ENCODE measurements around the gene TTYH3.
A peak's percentile ranks its signal among the peaks of the same experiment; 100 is the strongest.
"Not testable (repeated sequence)": the region's sequence is repeated elsewhere in the genome, so short reads cannot be mapped to it uniquely, and the experiment has no call there.

Gene TTYH3

DNA sequence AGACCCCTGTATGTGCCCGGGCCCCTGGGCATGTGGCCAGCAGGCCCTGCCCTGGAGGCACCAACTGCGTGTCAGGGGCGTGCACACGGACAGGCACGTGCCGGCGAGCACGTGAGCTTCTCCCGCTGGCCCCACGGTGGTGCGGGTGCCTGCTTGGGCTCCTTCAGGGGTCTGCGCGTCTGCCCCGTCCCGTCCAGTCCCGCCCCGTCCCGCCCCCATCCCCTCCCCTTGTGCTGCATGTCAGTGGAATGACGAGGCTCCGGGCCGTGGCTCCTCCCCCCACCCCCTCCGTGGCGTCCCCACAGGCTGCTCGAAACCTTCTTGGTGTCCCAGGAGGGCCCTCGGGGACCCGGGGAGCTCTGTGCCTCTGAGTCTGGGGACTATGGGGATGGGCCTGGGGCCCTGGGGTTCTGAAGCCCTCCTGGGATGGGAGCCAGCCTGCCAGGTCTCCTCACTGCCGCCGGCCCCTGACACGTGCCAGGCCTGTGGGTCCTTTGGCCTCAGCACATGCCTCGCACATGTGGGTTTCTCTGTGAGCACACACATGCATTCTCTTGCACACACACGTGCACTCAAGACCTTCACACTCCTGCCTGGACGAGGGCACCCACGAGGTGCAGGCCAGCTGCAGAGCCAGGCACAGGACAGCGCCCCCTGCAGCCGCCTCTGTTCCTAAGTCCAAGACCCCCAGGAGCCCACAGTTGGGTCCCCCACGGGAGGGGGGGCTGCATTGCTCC is 28.7 kb downstream of the TTYH3 start:
- FAIRE-seq: no peak
- no peak for DNase-seq (ENCODE audit: extremely low spot score, insufficient read length, low read depth)

GRCh38 chr7:2661096-2661449 is 29.3 kb downstream of the TTYH3 start:
- FAIRE-seq: no peak
- no peak for DNase-seq (ENCODE audit: extremely low spot score, insufficient read length, low read depth)

- no peak for FAIRE-seq
- DNase-seq (ENCODE audit: extremely low spot score, insufficient read length, low read depth): no peak
These were observed 30.0 kb downstream of the TTYH3 start for GRCh38 chr7:2661602-2662272.

DNA sequence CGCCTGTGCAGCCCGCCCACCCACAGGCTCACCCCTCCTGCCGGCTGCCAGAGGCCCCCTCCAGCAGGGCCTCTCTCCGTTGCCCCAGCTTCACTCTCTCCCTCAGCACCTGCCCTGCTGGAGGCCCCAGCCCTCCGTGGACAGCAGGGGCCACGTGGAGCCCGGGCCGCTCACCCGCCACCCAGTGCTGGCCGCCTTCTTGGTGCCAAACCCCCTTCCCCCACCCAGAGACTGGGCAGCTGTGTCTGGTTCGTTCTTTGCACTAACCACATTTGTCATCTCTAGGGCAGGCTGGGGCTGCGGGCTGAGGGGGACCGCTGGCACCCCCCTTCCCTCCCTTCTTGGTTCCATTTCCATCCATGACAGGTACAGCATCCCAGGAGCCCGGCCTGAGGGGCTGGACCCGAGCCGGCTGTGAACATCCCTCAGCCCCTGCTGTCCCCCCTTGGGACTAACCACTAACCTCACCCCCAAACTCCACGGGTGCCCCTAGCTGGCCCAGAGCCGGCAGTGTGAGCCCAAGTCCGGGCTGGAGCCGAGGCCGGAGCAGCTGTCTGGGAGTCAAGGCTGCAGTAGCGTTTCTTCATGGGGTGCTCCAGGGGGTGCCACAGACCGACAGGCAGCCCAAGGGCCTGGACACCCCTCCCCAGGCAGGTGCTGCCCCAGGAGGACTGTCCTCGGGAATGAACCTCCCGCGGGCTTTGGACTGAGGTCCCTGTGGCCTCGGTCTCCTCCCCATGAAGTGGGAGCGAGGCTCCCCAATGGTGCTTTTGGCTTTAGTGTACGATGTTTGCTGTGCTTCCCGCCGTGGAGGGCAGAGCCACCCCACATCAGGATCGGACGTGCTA is 30.7 kb downstream of the TTYH3 start:
- FAIRE-seq: no peak

DNA sequence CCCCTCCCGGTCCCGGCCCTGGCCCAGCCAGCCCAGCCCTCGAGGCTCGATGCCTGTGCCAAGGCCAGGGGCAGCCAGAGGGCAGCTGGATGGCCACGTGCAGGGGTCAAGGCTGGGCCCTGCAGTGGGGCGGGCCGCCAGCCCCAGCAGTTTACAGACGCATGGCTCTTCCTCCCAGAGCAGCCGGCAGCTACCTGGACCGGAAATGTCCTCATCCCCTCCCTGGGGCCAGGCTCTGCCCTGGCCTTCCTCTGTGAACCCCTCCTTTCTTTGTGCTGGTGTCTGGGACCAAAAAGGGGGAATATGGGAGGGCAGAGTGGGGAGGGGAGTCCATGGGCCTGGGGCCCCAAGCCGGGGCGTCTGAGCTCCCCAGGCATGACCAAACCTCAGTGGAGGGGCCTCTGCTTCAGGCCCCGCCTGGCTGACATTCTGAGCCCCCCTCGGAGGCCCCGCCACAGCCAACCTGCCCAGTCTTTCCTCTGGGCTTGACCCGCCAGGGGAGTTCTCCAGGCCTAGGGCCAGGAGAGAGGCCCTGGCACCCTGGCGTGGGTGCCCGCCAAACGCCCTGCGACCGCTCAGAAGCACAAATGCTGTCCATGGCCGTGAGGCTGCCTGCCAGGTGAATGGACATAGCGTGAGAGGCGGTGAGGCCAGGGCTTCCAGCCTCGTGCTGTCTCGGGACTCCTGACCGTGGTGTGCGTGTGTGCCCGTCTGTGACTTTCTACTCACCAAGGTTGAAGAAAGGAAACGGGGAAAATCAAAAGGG is 31.5 kb downstream of the TTYH3 start:
- no peak for DNase-seq (ENCODE audit: extremely low spot score, insufficient read length, low read depth)
- no peak for FAIRE-seq

More for the DNA sequence above, 30.7 kb downstream of the TTYH3 start:
- no peak for DNase-seq (ENCODE audit: extremely low spot score, insufficient read length, low read depth)

DNA sequence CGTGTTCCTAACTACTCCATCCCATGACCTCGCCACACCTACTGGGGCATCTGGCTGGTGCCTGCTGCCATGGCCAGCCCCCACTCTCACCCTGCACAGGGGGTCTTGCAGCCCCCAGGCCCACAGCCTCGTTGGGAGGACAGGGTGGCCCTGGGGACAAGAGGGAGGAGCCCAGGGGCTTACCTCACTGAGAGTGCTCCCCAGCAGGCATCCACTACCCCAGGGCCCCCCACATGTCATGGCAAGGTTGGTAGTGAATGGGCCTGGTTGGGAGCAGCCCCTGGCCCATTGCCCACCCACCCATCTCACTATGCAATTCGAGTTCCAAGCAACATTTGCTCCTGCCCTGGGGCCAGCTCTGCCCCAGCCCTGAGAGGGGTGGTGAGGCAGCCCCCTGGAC is 32.2 kb downstream of the TTYH3 start:
- DNase-seq (ENCODE audit: extremely low spot score, insufficient read length, low read depth) (no peak), FAIRE-seq (no peak)

- FAIRE-seq (no peak), DNase-seq (ENCODE audit: extremely low spot score, insufficient read length, low read depth) (no peak)
These were observed 33.6 kb downstream of the TTYH3 start for GRCh38 chr7:2665359-2665791.

DNA sequence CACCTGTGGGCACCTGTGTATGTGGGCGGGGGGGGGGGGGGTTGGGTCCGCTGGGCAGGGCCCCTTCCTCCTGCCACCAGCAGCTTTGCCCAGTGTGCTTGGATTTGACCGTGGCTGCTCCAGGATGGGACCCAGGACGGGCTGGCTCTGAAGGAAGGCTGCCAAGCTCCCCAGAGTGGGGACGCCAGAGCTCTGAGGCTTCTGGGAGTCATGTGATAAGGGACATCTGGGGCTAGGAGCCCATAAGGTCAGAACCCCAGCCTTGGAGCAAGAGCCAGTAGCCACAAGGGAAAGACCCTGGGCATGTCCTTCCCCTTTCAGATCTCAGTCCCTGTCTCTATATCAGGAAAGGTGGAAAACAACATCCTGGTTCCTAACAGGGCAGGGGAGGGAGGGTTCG is 34.4 kb downstream of the TTYH3 start:
- FAIRE-seq: no peak
- no peak for DNase-seq (ENCODE audit: extremely low spot score, insufficient read length, low read depth)

- FAIRE-seq (no peak), DNase-seq (ENCODE audit: extremely low spot score, insufficient read length, low read depth) (no peak)
These were observed 34.9 kb downstream of the TTYH3 start for GRCh38 chr7:2666588-2667250.

DNA sequence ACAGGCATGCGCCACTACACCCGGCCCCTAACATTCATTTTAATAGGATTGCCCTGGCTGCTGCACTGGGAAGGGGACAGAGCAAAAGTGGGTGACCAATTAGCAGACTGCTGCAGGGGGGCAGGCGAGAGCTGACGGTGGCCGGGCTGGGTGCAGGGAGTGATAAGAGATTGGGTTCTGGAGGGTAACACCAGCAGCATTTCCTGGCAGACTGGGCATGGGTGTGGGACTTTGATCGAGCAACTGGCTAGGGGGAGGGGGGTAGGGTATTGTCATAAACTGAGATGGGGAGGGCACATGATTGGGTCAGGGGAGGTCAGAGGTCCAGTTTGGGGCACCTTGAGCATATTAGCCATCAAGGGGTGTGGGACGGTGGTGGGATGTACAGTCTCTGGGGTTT is 36.1 kb downstream of the TTYH3 start:
- DNase-seq (ENCODE audit: extremely low spot score, insufficient read length, low read depth) (no peak), FAIRE-seq (no peak)

- no peak for DNase-seq (ENCODE audit: extremely low spot score, insufficient read length, low read depth)
- FAIRE-seq: no peak
These were observed 36.6 kb downstream of the TTYH3 start for GRCh38 chr7:2668401-2668800.

DNA sequence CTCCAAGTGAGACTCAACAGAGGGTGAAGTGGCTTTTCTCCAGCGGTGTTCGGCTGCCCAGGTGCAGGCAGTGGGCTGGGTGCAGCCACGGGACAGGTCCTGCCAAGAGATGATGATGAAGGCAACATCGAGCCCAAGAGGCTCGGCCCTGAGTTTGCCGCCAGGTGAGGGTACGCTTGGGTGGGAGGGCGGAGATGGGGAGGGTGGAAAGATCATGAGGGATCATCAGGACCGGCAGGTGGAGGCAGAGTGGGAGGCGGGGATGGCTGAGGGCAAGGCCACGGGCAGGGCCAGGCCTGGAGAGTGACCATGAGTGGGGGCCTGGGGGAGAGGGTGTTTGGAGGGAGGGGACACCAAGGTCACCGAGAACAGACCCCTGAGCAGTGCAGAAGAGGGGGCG is 38.4 kb downstream of the TTYH3 start:
- DNase-seq (ENCODE audit: extremely low spot score, insufficient read length, low read depth): no peak
- FAIRE-seq: no peak

DNA sequence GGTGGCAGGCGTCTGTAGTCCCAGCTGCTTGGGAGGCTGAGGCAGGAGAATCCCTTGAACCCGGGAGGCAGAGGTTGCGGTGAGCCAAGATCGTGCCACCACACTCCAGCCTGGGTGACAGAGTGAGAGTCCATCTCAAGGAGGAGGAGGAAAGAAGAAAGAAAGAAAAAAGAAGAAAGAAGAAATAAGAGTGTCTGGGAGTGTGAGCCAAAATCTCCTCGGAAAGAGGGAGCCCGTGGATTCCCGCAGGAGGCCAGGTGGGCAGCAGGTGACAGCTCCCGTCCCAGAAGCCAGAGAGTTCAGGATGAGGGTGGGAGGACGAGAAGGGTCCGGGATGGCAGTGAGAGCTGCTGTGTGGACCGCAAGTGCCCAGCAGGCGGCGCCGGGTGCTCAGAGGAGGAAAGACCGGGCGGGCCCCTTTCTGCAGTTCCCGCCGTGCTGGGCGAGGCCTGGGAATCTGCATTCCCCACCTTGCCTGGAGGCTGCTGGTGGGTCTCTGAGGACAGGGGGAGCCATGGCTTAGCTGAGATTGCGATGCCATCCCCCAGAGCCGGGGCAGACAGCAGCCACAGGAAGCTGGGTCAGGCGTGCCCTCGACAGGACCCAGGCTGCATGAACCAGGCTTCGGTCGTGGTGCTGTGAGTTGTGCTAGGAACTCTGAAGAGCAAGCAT is 39.1 kb downstream of the TTYH3 start:
- peak; percentile 41 for FAIRE-seq
- peak; percentile 68 for DNase-seq (ENCODE audit: extremely low spot score, insufficient read length, low read depth)

DNA sequence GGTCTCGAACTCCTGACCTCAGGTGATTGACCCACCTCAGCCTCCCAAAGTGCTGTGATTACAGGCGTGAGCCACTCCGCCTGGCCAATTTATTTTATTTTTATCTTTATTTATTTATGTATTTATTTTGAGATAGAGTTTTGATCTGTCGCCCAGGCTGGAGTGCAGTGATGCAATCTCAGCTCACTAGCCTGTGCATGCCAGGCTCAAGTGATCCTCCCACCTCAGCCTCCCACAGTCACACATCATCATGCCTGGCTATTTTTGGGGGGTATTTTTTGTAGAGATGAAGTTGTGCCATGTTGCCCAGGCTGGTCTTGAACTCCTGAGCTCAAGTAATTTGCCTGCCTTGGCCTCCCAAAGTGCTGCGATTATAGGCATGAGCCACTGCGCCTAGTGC is 41.4 kb downstream of the TTYH3 start:
- DNase-seq (ENCODE audit: extremely low spot score, insufficient read length, low read depth); FAIRE-seq: not testable (repeated sequence)

- FAIRE-seq (no peak), DNase-seq (ENCODE audit: extremely low spot score, insufficient read length, low read depth) (no peak)
These were observed 42.1 kb downstream of the TTYH3 start for GRCh38 chr7:2673934-2674333.

DNA sequence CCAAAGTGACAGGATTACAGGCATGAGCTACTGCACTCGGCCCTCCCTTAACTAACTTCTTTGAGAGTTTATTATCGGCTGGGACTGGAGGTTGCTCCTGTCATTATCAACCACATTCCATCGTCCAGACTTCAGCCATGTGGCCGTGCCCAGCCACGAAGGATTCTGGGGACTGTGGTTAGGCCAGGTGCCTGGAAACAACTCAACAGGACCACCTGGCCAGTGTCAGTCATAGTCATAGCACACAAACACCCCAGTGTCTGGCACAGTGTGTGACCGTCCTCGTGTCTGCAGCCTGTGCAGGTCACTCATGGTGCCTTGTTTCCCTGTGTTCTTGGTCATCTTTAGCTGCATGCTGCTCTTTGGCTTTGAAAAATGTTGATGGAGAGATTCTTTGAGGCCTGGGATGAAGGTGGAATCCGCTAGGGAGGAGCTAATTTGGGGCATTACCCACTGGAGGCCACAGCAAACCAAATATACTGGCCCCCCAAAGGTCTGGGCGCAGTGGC is 43.5 kb downstream of the TTYH3 start:
- no peak for FAIRE-seq

DNA sequence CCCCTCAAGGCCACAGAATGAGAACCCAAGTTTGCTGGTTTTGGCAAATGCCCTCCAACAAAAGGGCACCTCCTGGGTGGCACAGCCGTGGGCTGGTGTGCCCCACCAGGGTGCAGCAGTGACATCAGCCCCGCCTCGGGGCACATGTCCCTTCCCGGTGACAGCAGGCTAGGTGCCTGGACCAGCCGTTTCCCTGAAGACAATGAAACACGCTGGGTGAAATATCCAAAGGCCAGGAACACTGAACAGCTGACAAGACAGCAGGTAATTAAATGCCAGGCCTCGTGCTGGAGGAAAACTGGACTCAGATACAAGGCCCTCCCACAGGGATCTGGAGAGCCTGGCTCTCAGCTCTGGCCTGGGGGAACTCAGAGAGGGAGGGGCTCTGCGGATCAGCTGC is 44.8 kb downstream of the TTYH3 start:
- not testable (repeated sequence) for DNase-seq (ENCODE audit: extremely low spot score, insufficient read length, low read depth); FAIRE-seq

More for the DNA sequence above, 43.5 kb downstream of the TTYH3 start:
- no peak for DNase-seq (ENCODE audit: extremely low spot score, insufficient read length, low read depth)

GRCh38 chr7:2678454-2678853 is 46.7 kb downstream of the TTYH3 start:
- not testable (repeated sequence) for FAIRE-seq; DNase-seq (ENCODE audit: extremely low spot score, insufficient read length, low read depth)

Data from GM18507 (cell line).